NCI-H1694 treated with DMSO at 0.1 percent for 48 hours (cell line): Measurements from ENCODE around the gene FSIP1.
A peak's percentile ranks its signal among the peaks of the same experiment; 100 is the strongest.

ENCODE experiments used
- DNase-seq: peaks from one replicate; lab custom pipeline; 2025; lab: John Stamatoyannopoulos, UW

FSIP1 gene

DNA sequence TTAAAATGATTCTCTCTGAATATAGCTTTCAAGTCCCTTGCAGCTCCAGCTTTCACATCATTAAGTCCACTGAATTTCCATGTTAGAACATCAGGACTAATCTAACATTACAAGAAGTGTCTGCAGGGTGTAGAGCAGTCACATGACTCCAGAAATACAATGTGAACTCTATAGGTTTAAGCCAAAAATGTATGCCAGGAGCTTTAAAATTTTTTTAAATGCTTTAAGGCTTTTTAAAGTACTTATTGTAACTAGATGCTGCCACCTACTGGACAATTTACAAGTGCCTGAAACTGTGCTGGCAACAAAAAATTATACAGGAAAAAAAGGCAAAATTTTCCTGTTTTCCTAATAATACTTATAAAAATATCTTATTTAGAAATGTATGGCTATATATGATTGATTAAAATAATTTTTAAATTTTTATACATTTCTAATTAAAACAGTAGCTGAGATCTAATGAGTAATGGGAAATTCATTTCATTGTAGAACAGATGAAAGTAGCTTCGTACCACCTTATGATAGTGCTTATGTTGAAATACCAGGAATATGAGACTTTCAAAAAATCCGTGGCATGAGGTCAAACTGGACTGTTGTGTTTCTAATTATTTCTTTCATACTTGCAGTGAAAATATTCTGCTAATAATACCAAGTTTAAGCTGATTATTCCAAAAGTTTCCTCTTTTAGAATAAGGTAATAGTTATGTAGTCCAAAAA, 25.7 kb downstream of the FSIP1 start:
- DNase-seq: peak; percentile 82

GRCh38 chr15:39752991-39753390, 29.6 kb downstream of the FSIP1 start:
- DNase-seq: no peak

DNA sequence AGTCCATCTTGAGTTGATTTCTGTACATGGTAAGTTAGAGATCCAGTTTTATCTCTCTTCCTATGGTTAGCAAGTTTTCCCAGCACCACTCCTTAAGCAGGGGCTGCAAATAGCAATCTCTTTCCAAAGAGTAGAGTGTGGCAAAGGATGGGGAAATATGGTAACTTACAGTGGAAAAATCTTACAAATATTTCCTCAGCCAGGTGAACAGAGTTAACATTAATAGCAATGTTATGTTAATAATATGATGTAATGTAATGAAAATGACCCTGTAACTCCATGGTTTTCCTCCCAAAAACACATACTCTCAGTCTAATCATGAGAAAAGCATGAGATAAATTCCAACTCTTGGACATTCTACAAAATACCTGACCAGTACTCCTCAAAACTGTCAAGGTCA, 30.4 kb downstream of the FSIP1 start:
- no peak for DNase-seq

GRCh38 chr15:39748276-39748675, 34.4 kb downstream of the FSIP1 start:
- no peak for DNase-seq

GRCh38 chr15:39747326-39747725, 35.3 kb downstream of the FSIP1 start:
- DNase-seq: no peak

GRCh38 chr15:39746714-39747276, 35.8 kb downstream of the FSIP1 start:
- DNase-seq: no peak

GRCh38 chr15:39746176-39746575, 36.5 kb downstream of the FSIP1 start:
- DNase-seq: no peak

- DNase-seq: no peak
Observed at GRCh38 chr15:39745415-39745814, 37.2 kb downstream of the FSIP1 start.

DNA sequence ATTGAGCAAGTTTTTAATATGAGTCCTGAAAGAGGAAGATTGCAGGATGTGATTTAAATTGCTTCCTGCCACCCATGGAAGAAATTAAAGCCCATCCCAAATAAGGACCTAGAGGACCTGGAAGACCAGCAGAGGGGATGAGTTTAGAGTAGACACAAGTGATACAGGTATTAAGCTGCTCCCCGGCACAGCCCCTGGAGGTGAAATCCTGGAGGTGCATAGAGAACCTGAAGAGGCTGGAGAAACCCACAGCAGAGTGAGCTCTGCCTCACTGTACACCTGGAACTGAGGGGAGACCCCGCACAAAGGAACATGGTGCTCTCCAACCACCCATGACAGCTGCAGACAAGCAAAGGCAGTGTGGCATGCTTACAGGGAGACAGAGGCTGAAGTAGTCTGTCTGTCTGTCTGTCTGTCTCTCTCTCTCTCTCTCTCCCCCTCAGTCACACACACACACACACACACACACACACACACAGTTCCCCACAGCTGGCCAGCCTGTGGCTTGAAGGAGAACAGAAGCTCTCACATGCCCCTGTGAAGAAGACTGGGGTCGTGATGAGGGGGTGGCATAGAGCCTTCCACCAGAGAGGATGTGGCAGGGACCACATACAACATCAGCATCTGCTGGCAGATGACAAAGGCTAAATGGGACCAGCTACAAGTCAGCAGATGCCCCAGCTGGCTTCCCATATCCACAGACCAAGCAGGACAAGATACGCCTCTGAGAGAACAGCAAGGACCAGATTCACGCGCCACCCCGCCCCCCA, 38.1 kb downstream of the FSIP1 start:
- no peak for DNase-seq

GRCh38 chr15:39743611-39744010, 39.0 kb downstream of the FSIP1 start:
- DNase-seq: no peak

- no peak for DNase-seq
Observed at GRCh38 chr15:39741258-39741657, 41.4 kb downstream of the FSIP1 start.

DNA sequence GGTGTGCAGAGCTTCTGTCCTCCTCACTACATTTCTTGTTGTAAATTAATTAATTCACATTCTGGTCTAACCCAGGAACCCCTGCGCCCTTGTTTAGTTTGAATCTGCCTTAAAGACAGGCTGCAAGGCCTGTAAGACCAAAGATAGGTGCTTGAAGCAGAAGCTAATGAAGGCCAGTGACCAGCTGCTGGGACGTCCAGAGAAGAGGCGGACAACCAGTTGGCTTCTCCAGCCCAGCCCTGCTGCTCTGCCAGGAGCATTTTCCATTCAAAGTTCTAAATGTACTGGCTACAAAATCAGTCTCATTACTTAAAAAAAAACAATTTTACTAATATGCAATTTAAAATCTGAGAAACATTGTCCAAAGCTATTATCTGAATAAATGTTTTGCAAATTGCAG, 43.6 kb downstream of the FSIP1 start:
- DNase-seq: no peak

- DNase-seq: no peak
Observed at GRCh38 chr15:39737196-39737550, 45.5 kb downstream of the FSIP1 start.

GRCh38 chr15:39736412-39737195, 46.0 kb downstream of the FSIP1 start:
- DNase-seq: peak; percentile 15

- DNase-seq: no peak
Observed at GRCh38 chr15:39735120-39735717, 47.4 kb downstream of the FSIP1 start.

- DNase-seq: no peak
Observed at GRCh38 chr15:39731266-39731665, 51.4 kb downstream of the FSIP1 start.

- DNase-seq: no peak
Observed at GRCh38 chr15:39730552-39730951, 52.1 kb downstream of the FSIP1 start.

- no peak for DNase-seq
Observed at GRCh38 chr15:39729500-39729899, 53.1 kb downstream of the FSIP1 start.

DNA sequence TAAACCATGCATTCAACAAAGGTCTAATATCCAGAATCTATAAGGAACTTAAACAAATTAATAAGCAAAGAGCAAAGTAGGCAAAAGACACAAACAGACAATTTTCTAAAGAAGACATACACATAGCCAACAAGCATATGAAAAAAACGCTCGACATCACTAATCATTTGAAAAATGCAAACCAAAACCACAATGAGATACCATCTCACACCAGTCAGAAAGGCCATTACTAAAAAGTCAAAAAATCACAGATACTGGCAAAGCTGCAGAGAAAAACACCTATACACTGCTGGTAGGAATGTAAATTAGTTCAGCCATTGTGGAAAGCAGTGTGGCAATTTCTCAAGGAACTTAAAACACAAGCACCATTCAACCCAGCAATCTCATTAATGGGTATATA, 53.8 kb downstream of the FSIP1 start:
- DNase-seq: no peak

DNA sequence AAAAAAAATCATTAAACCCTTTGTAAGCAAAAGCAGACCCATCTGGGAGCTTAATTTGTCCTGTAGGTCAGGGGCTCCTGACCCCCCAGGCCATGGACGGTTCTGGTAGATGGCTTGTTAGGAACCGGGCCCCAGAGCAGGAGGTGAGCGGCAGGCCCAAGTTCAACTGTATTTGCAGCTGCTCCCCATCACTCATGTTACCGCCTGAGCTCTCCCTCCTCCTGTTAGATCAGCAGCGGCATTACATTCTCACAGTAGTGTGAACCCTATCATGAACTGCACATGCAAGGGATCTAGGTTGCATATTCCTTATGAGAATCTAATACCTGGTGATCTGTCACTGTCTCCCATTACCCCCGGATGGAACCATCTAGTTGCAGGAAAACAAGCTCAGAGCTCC, 60.7 kb downstream of the FSIP1 start:
- DNase-seq: no peak

DNA sequence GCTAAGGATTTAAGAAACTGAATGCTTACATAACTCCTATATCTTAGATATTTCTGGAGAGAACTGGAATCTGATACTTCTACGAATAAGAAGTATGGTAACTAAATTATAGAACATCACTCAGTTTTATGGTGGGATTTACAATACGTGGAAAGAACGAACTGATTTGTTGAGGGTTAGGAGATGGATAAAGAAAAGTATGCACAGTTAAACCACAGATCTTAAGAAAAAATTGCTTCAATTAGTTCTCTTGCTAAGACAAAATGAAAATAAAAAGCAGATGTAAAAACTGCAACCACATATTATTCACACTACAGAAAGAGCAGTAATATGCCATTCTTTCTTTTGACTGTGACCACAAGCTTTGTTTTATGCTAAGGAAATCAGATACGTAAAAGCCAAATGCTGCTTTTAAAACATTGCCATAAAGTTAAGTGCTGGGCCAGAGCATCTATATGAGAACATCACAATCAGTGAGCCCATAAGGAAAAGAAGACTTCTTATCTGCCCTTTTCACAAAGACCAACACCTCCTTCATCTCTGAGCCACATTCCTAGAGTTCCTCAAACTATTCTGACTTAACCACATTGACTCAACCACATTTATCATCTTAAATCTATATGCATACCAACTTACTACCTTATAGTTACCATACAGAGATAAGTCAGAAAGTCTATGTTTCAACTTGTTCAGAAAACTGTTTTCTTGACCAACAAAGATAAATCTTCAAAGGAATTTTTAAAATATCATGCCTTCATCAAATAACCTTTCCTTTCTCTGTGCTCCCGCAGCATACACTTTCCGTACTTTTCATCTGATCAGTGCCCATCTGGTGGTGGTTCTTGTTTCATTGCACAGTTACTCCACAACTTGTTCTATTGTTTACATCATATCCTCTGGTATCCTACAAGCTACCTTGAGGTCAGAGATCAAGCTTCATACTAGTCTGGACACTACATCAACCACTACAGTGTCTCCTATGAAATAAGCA, 61.7 kb downstream of the FSIP1 start:
- DNase-seq: no peak
